DND-41 (cell line): ENCODE data around the gene ROCK1.

Source experiments
- ATAC-seq: fragments of 200-7000 bp; cut with Tn5 transposase; 3 replicates; pipeline ENCODE4 v1.9.1; 2021; ENCODE audit warnings: low read depth; ENCODE audit not compliant: insufficient read depth
- DNase-seq: peaks from one replicate; pipeline ENCODE4 v3.0.0-alpha.2; 2020
- H2AFZ ChIP-seq: 2 replicates; pipeline ENCODE4 v1.6.0; 2012; ENCODE audit warnings: low read depth, low read length
- H3K27ac ChIP-seq: 2 replicates; pipeline ENCODE4 v1.5.1; 2012; ENCODE audit warnings: low read length, inconsistent platforms
- H3K27me3 ChIP-seq: fragments of 200-600 bp; sonication (generic); 2 replicates; pipeline ENCODE4 v1.6.0; 2012; ENCODE audit warnings: low read length, mild to moderate bottlenecking, inconsistent platforms; ENCODE audit not compliant: insufficient read depth, poor library complexity
- H3K36me3 ChIP-seq: 2 replicates; pipeline ENCODE4 v1.5.1; 2012; ENCODE audit warnings: low read length, inconsistent platforms; ENCODE audit not compliant: insufficient read depth
- H3K4me1 ChIP-seq: 2 replicates; pipeline ENCODE4 v1.5.1; 2012; ENCODE audit warnings: mild to moderate bottlenecking, low read length; ENCODE audit not compliant: insufficient read depth
- H3K4me2 ChIP-seq: 2 replicates; pipeline ENCODE4 v1.6.0; 2012; ENCODE audit warnings: mild to moderate bottlenecking, moderate library complexity, low read length, inconsistent platforms; ENCODE audit not compliant: insufficient read depth
- H3K4me3 ChIP-seq, 2 experiments: fragments of 200-600 bp in 1 of 2; shearing (Covaris generic) in 1 of 2; 2 replicates each; pipeline ENCODE4 v1.5.1; 2012 to 2016; ENCODE audit warnings: inconsistent platforms in 2 of 2, low read length in 2 of 2, mild to moderate bottlenecking in 2 of 2, low read depth in 1 of 2, moderate library complexity in 1 of 2
- H3K79me2 ChIP-seq: 2 replicates; pipeline ENCODE4 v1.6.0; 2012; ENCODE audit warnings: low read length, inconsistent platforms; ENCODE audit not compliant: insufficient read depth
- H3K9ac ChIP-seq: 2 replicates; pipeline ENCODE4 v1.6.0; 2012; ENCODE audit warnings: low read depth, mild to moderate bottlenecking, inconsistent platforms, low read length, moderate library complexity
- H3K9me3 ChIP-seq: 2 replicates; pipeline ENCODE4 v1.5.1; 2012; ENCODE audit warnings: low read length, moderate library complexity, mild to moderate bottlenecking, inconsistent platforms; ENCODE audit not compliant: insufficient read depth, severe bottlenecking
- H4K20me1 ChIP-seq: 2 replicates; pipeline ENCODE4 v1.6.0; 2012; ENCODE audit warnings: low read length; ENCODE audit not compliant: insufficient read depth
- CTCF ChIP-seq: IDR thresholded peaks from 2 replicates; pipeline ENCODE4 v1.5.1; 2012; ENCODE audit warnings: borderline replicate concordance, low read length, moderate library complexity, mild to moderate bottlenecking; ENCODE audit not compliant: poor library complexity, severe bottlenecking; ENCODE audit errors: extremely low read depth
- EZH2 ChIP-seq: IDR thresholded peaks from 3 replicates; pipeline ENCODE4 v1.6.1; 2012; ENCODE audit warnings: borderline replicate concordance, low read depth, mild to moderate bottlenecking, moderate library complexity, low read length, inconsistent platforms; ENCODE audit not compliant: severe bottlenecking

ROCK1 gene

DNA sequence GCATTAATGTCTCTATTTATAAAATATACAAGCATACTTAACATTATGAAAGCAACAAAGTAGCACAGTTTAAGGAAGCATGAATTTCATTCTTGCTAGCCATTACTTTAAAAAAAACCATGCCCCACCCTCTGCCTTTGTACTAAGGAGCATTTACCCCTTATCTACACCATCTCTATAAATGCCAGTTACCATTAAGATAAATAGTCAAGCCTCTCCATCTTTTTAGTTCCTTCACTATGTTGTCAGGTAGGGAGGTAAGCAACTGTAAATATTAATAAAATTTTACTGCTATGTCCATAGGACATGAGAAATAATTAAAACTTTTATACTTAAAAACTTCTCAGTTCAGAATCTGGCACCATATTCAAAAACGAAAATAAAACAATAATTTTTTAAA is 42.1 kb downstream of the ROCK1 start:
- H3K36me3 ChIP-seq, result peaks cover 21% of the 10 kb centered on the region; the same call in 1 of the 2 replicates
- ATAC-seq (no peak), DNase-seq (no peak)
- peaks cover 29% of the 10 kb centered on the region for H4K20me1 ChIP-seq
- no peaks in the 10 kb centered on the region for H3K27me3 ChIP-seq
- no peaks in the 10 kb centered on the region for H3K9me3 ChIP-seq
- TF ChIP-seq EZH2 (no peak), CTCF (no peak)
- no peaks in the 10 kb centered on the region for H3K4me1 ChIP-seq
- H3K4me2 ChIP-seq, result no peak overlapping the region
- H2AFZ ChIP-seq, result no peak overlapping the region
- no peak overlapping the region for H3K27ac ChIP-seq
- peaks cover 51% of the 10 kb centered on the region for H3K79me2 ChIP-seq
- no peak overlapping the region for H3K9ac ChIP-seq
- H3K4me3 ChIP-seq, result no peak overlapping the region

- Histone ChIP-seq H4K20me1 (peaks cover 9% of the 10 kb centered on the region; the same call in 1 of the 2 replicates), H3K9ac (no peak overlapping the region), H3K79me2 (peaks cover 44% of the 10 kb centered on the region), H3K9me3 (no peaks in the 10 kb centered on the region), H3K27ac (no peak overlapping the region), H3K36me3 (peaks cover 30% of the 10 kb centered on the region; the same call in 1 of the 2 replicates), H3K4me3 (no peak overlapping the region), H3K27me3 (no peaks in the 10 kb centered on the region), H3K4me1 (no peaks in the 10 kb centered on the region), H3K4me2 (no peak overlapping the region), H2AFZ (no peak overlapping the region)
- DNase-seq, result no peak
- ATAC-seq, result no peak
- TF ChIP-seq EZH2 (no peak), CTCF (no peak)
Measured at GRCh38 chr18:21064347-21064746, 47.3 kb downstream of the ROCK1 start.

DNA sequence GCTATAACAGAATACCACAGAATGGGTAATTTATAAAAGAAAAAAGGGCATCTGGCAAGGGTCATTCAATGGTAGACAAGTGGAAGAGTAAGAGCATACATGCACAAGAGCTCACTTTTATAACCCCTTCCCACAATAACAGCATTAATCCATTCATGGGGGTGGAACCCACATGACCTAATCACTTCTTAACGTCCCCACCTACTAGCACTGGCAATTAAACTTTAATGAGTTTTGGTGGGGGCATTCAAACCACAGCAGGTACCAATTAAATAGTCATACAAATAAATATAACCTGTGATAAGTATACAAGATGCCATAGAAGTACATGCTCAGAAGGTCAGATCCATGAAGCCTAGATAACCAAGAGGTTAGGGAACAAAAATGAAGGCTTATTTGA is 48.6 kb downstream of the ROCK1 start:
- ATAC-seq (no peak), DNase-seq (no peak)
- Histone ChIP-seq H3K36me3 (peaks cover 21% of the 10 kb centered on the region; the same call in 1 of the 2 replicates), H3K27ac (no peak overlapping the region), H3K79me2 (peaks cover 48% of the 10 kb centered on the region), H3K4me2 (no peak overlapping the region), H4K20me1 (peaks cover 12% of the 10 kb centered on the region; the same call in 1 of the 2 replicates), H3K27me3 (no peaks in the 10 kb centered on the region), H3K4me3 (no peak overlapping the region), H2AFZ (no peak overlapping the region), H3K4me1 (no peaks in the 10 kb centered on the region), H3K9me3 (no peaks in the 10 kb centered on the region), H3K9ac (no peak overlapping the region)
- TF ChIP-seq CTCF, result no peak

- Histone ChIP-seq H3K79me2 (peaks cover 88% of the 10 kb centered on the region), H3K9me3 (no peaks in the 10 kb centered on the region), H3K27ac (no peak overlapping the region), H3K4me3 (no peak overlapping the region), H4K20me1 (peaks cover 44% of the 10 kb centered on the region), H3K36me3 (peaks cover 11% of the 10 kb centered on the region; the same call in 1 of the 2 replicates), H2AFZ (no peak overlapping the region), H3K27me3 (no peaks in the 10 kb centered on the region), H3K4me1 (no peaks in the 10 kb centered on the region), H3K4me2 (no peak overlapping the region), H3K9ac (no peak overlapping the region)
- no peak for DNase-seq
- no peak for ATAC-seq
- TF ChIP-seq CTCF, result no peak
- no peak for TF ChIP-seq EZH2
Measured at GRCh38 chr18:21057112-21057511, 54.5 kb downstream of the ROCK1 start.
